ENCODE measurements around the gene AFAP1.
A peak's percentile ranks its signal among the peaks of the same experiment; 100 is the strongest.

AFAP1 gene

GRCh38 chr4:7767966-7768365 is 171.7 kb downstream of the AFAP1 start:
- DNase-seq (ENCODE audit: low spot score): no peak

- DNase-seq (ENCODE audit: low spot score): no peak
These were observed 172.1 kb downstream of the AFAP1 start for GRCh38 chr4:7767526-7767925.

- DNase-seq (ENCODE audit: low spot score): no peak
These were observed 172.9 kb downstream of the AFAP1 start for GRCh38 chr4:7766661-7767345.

GRCh38 chr4:7766086-7766485 is 173.6 kb downstream of the AFAP1 start:
- DNase-seq (ENCODE audit: low spot score): no peak

GRCh38 chr4:7765666-7766065 is 174.0 kb downstream of the AFAP1 start:
- no peak for DNase-seq (ENCODE audit: low spot score)

GRCh38 chr4:7764466-7764865 is 175.2 kb downstream of the AFAP1 start:
- no peak for DNase-seq (ENCODE audit: low spot score)

- DNase-seq (ENCODE audit: low spot score): no peak
These were observed 175.9 kb downstream of the AFAP1 start for GRCh38 chr4:7763788-7764187.

GRCh38 chr4:7763106-7763505 is 176.6 kb downstream of the AFAP1 start:
- DNase-seq (ENCODE audit: low spot score): no peak

GRCh38 chr4:7762376-7763030 is 177.2 kb downstream of the AFAP1 start:
- no peak for DNase-seq (ENCODE audit: low spot score)

GRCh38 chr4:7761720-7762119 is 177.9 kb downstream of the AFAP1 start:
- DNase-seq (ENCODE audit: low spot score): peak; percentile 45

GRCh38 chr4:7761312-7761711 is 178.3 kb downstream of the AFAP1 start:
- no peak for DNase-seq (ENCODE audit: low spot score)

- no peak for DNase-seq (ENCODE audit: low spot score)
These were observed 179.0 kb downstream of the AFAP1 start for GRCh38 chr4:7760706-7761105.

- no peak for DNase-seq (ENCODE audit: low spot score)
These were observed 179.4 kb downstream of the AFAP1 start for GRCh38 chr4:7760228-7760627.

- DNase-seq (ENCODE audit: low spot score): no peak
These were observed 180.0 kb downstream of the AFAP1 start for GRCh38 chr4:7759635-7760034.

- peak; percentile 79 for DNase-seq (ENCODE audit: low spot score)
These were observed 180.4 kb downstream of the AFAP1 start for GRCh38 chr4:7759216-7759615.

- DNase-seq (ENCODE audit: low spot score): no peak
These were observed 181.2 kb downstream of the AFAP1 start for GRCh38 chr4:7758476-7758875.

- no peak for DNase-seq (ENCODE audit: low spot score)
These were observed 181.9 kb downstream of the AFAP1 start for GRCh38 chr4:7757501-7758471.

GRCh38 chr4:7756561-7757355 is 182.9 kb downstream of the AFAP1 start:
- no peak for DNase-seq (ENCODE audit: low spot score)

GRCh38 chr4:7756071-7756470 is 183.6 kb downstream of the AFAP1 start:
- no peak for DNase-seq (ENCODE audit: low spot score)

- no peak for DNase-seq (ENCODE audit: low spot score)
These were observed 184.1 kb downstream of the AFAP1 start for GRCh38 chr4:7755561-7755960.

- DNase-seq (ENCODE audit: low spot score): no peak
These were observed 184.9 kb downstream of the AFAP1 start for GRCh38 chr4:7754565-7755262.
